HG03066 (cell line): ENCODE measurements around the gene LY6G6F.

ENCODE experiments used
- ATAC-seq: cut with Tn5 transposase; IDR thresholded peaks from one replicate; pipeline ENCODE4 v1.9.1; 2021; ENCODE audit warnings: low read depth; ENCODE audit not compliant: unreplicated experiment

Gene LY6G6F

GRCh38 chr6:31676322-31676903 is 30.3 kb upstream of the LY6G6F start:
- ATAC-seq: no peak

DNA sequence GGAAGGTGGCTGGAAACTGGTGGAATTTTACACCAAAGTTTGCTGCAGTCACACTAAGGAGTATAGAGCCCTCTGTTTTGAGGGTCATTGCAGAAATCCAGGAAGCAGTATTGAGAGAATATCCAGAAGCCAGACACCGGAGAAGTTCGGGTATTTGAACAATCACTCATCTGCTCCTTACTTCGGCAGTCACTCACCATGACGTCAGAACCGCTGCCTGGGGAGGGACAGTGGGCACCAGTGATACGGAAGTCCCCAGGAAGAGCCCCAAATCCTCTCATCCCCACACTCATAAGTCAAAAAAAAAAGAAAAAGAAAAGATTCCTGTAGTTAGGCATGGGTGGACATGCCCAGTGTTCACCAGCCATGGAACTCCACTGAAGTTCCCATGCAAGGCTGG is 29.8 kb upstream of the LY6G6F start:
- no peak for ATAC-seq

- ATAC-seq: no peak
Measured at GRCh38 chr6:31677955-31678354, 28.7 kb upstream of the LY6G6F start.

GRCh38 chr6:31680226-31681134 is 26.2 kb upstream of the LY6G6F start, which contains the start of gene LY6G5C:
Gene LY6G5C, minus strand, starts transcription at chr6:31681067. Its CDS starts 694 bp downstream, at chr6:31680373.
- ATAC-seq: no peak

DNA sequence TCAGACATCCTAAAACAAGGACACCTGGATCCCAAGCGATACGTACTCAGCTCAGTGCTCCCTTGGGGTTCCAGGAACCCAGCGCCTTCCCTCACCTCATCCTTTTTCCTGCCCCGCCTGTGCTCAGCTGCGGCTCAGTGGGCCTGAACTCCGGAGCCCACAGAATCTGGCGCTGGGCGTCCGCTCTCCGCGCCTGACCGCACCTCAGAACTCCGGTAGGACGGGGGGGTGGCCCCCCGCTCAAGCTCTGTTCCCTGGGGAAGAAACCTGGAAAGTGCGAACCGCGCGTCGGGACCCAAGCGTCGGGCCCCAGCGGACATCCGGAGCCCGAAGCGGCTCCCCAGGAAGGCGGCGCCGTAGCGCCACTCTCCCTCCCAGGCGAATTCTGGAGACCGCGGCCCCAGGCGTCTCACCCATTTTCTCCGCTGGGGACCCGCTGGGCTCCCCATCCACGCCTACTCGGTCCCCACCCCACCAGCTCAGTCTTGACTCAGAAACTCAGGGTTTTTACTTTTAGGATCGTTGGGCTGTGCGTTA is 25.5 kb upstream of the LY6G6F start:
- ATAC-seq: no peak

GRCh38 chr6:31683591-31683990 is 23.1 kb upstream of the LY6G6F start:
- ATAC-seq: no peak

- no peak for ATAC-seq
Measured at GRCh38 chr6:31686483-31686882, 20.2 kb upstream of the LY6G6F start.

DNA sequence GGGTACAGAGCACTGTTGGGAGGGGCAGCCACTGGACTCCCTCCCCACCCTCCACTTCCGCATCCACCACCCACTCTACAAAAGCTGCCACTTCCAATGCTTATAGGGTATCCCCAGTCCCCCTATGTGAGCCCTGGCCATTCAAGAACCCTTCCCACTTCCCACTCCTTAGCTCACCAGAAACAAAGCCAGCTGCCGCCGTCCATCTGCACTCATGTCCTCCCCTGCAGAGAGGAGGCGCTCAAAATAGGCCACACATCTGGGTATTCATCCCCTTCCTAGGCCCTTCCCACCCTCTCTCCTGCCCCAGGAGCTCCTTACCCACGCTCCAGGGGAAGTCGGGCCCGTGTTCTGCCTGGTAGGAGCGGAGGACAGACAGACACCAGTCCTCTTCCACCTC is 19.3 kb upstream of the LY6G6F start:
- no peak for ATAC-seq

GRCh38 chr6:31687860-31688693 is 18.6 kb upstream of the LY6G6F start:
- no peak for ATAC-seq

DNA sequence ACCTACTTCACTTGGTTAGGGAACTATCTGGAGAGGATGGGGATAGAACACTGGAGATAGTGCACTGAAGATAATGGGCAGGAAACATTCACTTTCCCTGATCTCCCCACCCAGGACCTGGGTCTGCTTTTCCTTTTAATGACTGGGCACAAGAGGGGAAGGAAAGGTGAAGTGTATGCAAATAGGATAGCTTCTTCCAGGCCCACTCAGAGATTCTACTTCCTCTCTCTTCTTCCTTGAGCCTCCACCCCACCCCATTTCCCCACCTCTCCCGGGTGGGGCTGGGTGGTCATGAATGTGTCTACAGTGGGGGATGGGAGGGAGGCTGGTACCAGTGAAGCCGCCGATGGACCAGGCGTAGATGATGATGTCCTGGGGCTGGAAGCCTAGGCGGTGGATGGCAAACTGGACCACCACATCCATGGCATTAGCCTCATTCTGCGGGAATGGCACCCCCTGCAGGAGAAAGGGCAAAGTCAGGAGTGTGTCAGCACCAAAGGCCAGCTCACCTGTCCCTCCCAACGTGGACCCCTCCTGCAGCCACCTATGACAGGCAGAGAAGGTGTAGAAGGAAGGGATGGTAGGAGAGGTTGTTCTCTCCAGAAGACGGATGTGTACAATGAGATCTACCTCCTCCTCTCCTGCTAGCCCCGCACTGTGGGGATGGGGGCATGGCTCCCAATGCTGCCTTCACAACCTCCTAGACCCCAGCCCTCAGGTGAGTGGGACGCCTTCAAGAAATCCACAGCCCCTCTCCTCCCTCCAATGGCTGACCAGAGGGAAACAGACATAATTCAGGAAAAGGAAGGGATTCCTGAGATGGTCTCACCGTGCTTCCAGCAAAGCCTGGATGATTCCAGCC is 17.2 kb upstream of the LY6G6F start:
- no peak for ATAC-seq

DNA sequence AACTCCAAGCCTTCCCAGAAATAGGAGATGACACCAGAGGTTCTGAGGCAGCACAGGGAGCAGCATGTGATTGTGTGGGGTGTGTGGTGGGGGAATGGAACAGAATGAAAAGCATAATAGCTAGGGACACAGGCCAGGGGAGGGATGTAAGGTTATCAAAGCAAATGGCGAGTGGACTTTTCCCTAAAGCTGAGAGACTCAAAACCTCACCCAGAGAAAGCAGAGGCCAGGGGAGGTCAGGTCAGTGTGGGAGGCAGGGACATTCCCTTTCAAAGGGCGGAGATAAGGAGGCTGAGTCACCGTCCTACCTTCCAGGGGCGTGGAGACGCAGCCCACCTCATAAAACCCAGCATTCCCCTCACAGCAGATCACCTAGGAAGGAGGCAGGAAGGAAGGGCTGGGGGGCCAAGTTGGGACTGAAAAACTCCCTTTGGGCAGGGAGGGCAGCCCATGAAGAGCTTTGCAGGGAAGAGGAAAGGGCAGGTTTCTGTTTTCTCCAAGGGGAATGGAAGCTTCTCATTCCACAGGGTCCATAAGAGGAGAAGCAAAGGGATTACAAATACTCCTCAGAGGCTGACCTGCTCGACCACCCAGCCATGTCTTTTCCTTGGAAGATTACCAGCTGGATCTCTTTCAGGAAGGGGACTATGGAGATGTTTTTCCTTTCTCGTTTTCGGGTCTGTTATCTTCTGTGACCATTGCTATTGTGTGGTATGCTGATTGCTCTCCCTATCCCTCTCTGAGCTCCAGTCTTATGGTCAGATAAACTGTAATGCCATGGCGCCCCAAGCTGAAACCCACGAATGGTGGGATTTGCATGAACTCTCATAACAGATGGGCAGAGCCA is 16.2 kb upstream of the LY6G6F start:
- ATAC-seq: no peak

DNA sequence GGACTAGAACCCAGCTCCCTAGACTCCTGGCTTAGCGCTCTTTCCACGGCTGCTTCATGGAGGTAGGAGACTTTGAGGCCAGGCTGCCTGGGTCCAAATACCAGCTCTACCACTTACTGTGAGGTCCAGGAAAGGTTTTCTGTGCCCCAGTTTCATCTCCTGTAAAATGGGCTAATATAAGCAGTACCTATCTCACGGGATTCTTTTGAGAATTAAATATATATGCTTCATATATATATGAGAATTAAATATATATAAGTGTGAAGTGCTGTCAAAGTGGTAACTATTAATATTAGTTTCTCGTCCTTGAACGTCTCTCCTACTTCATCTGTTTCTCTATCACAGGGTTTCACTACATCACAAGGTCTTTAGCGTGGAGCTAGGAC is 15.6 kb upstream of the LY6G6F start:
- ATAC-seq: no peak

GRCh38 chr6:31691564-31692108 is 15.0 kb upstream of the LY6G6F start:
- ATAC-seq: no peak

- ATAC-seq: no peak
Measured at GRCh38 chr6:31692353-31692752, 14.3 kb upstream of the LY6G6F start.

- ATAC-seq: no peak
Measured at GRCh38 chr6:31692886-31693285, 13.8 kb upstream of the LY6G6F start.

DNA sequence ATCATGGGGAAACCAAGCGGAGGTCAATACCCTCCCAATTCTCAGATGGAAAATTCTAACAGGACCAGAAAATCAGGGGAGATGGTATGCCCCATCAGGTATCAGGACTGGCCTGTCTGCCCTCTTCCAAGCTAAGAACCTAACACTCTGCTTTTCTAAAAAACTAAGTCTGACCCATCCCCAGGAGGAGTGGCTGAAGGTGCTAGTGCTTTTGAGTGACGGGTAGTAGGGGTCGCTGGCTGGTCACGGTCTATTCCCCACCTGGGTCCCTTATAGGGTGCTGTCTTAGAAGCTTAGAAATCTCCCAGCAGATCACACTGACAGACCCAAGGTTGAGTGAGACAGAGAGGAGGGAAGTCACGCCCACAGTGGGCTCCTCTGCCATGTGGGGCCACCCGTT is 13.1 kb upstream of the LY6G6F start:
- no peak for ATAC-seq

GRCh38 chr6:31697555-31697954 is 9.1 kb upstream of the LY6G6F start:
- ATAC-seq: no peak

- ATAC-seq: no peak
Measured at GRCh38 chr6:31700740-31701401, 5.8 kb upstream of the LY6G6F start.
